Measurements from ENCODE around the gene BRINP2. TPM values are rescaled to one million over a fixed set of nuclear protein-coding genes. Genes with fewer than 3 reads are reported as not detected.

Gene BRINP2
- total RNA-seq, 2 experiments from 2014 or later: not detected

GRCh38 chr1:177273141-177273540 lies 102.4 kb downstream of the BRINP2 start:
- Mint-ChIP-seq H3K4me3 (no peak overlapping the region), H3K9me3 (no peaks in the 10 kb centered on the region), H3K27ac (no peak overlapping the region), H3K4me1 (ENCODE audit: low read depth) (no peaks in the 10 kb centered on the region), H3K36me3 (ENCODE audit: low read depth) (no peaks in the 10 kb centered on the region), H3K27me3 (ENCODE audit: low read depth) (peaks cover 2% of the 10 kb centered on the region)
- CTCF ChIA-PET: no interaction called here
- intact Hi-C loops (cut with micrococcal nuclease): no loop called here
- DNase-seq: no peak

GRCh38 chr1:177274687-177275211 lies 104.0 kb downstream of the BRINP2 start:
- Mint-ChIP-seq H3K4me1 (ENCODE audit: low read depth) (no peaks in the 10 kb centered on the region), H3K4me3 (no peak overlapping the region), H3K9me3 (no peaks in the 10 kb centered on the region), H3K36me3 (ENCODE audit: low read depth) (no peaks in the 10 kb centered on the region), H3K27me3 (ENCODE audit: low read depth) (peaks cover 2% of the 10 kb centered on the region), H3K27ac (no peak overlapping the region)
- DNase-seq: no peak
- CTCF ChIA-PET: no interaction called here
- intact Hi-C loops (cut with micrococcal nuclease): no loop called here

- CTCF ChIA-PET: no interaction called here
- no peaks in the 10 kb centered on the region for H3K9me3 Mint-ChIP-seq
- H3K4me3 Mint-ChIP-seq: no peak overlapping the region
- peaks cover 2% of the 10 kb centered on the region for H3K27me3 Mint-ChIP-seq (ENCODE audit: low read depth)
- intact Hi-C loops (cut with micrococcal nuclease): no loop called here
- H3K36me3 Mint-ChIP-seq (ENCODE audit: low read depth): no peaks in the 10 kb centered on the region
- DNase-seq: no peak
- no peaks in the 10 kb centered on the region for H3K4me1 Mint-ChIP-seq (ENCODE audit: low read depth)
- H3K27ac Mint-ChIP-seq: no peak overlapping the region
Observed at GRCh38 chr1:177275736-177276135, 105.0 kb downstream of the BRINP2 start.

- H3K4me1 Mint-ChIP-seq (ENCODE audit: low read depth): no peaks in the 10 kb centered on the region
- H3K9me3 Mint-ChIP-seq: peaks cover 4% of the 10 kb centered on the region
- DNase-seq: no peak
- H3K27me3 Mint-ChIP-seq (ENCODE audit: low read depth): peaks cover 2% of the 10 kb centered on the region
- H3K36me3 Mint-ChIP-seq (ENCODE audit: low read depth): no peaks in the 10 kb centered on the region
- no peak overlapping the region for H3K4me3 Mint-ChIP-seq
- intact Hi-C loops (cut with micrococcal nuclease): no loop called here
- CTCF ChIA-PET: no interaction called here
- H3K27ac Mint-ChIP-seq: no peak overlapping the region
Observed at GRCh38 chr1:177278626-177279390, 108.0 kb downstream of the BRINP2 start.

GRCh38 chr1:177281901-177282300 lies 111.1 kb downstream of the BRINP2 start:
- intact Hi-C loops (cut with micrococcal nuclease): no loop called here
- CTCF ChIA-PET: interaction anchor here (0.7 kb wide), 1 partner anchor 13 kb away, joined by 5 read pairs; no protein-coding TSS in a partner anchor

GRCh38 chr1:177282976-177283375 lies 112.2 kb downstream of the BRINP2 start:
- intact Hi-C loops (cut with micrococcal nuclease): no loop called here
- H3K27ac Mint-ChIP-seq: no peak overlapping the region
- H3K9me3 Mint-ChIP-seq: peaks cover 6% of the 10 kb centered on the region
- no peaks in the 10 kb centered on the region for H3K36me3 Mint-ChIP-seq (ENCODE audit: low read depth)
- no peaks in the 10 kb centered on the region for H3K4me1 Mint-ChIP-seq (ENCODE audit: low read depth)
- CTCF ChIA-PET: no interaction called here
- no peak for DNase-seq
- H3K27me3 Mint-ChIP-seq (ENCODE audit: low read depth): no peaks in the 10 kb centered on the region
- H3K4me3 Mint-ChIP-seq: no peak overlapping the region

More at GRCh38 chr1:177281901-177282300, 111.1 kb downstream of the BRINP2 start:
- DNase-seq: no peak
- no peaks in the 10 kb centered on the region for H3K36me3 Mint-ChIP-seq (ENCODE audit: low read depth)
- H3K27me3 Mint-ChIP-seq (ENCODE audit: low read depth): no peaks in the 10 kb centered on the region
- no peak overlapping the region for H3K4me3 Mint-ChIP-seq
- H3K9me3 Mint-ChIP-seq: peaks cover 6% of the 10 kb centered on the region
- no peak overlapping the region for H3K27ac Mint-ChIP-seq
- H3K4me1 Mint-ChIP-seq (ENCODE audit: low read depth): no peaks in the 10 kb centered on the region

GRCh38 chr1:177283380-177283779 lies 112.6 kb downstream of the BRINP2 start:
- Mint-ChIP-seq H3K27ac (no peak overlapping the region), H3K4me1 (ENCODE audit: low read depth) (no peaks in the 10 kb centered on the region), H3K27me3 (ENCODE audit: low read depth) (no peaks in the 10 kb centered on the region), H3K36me3 (ENCODE audit: low read depth) (no peaks in the 10 kb centered on the region), H3K4me3 (no peak overlapping the region), H3K9me3 (peaks cover 6% of the 10 kb centered on the region)
- no peak for DNase-seq
- intact Hi-C loops (cut with micrococcal nuclease): no loop called here
- CTCF ChIA-PET: no interaction called here

- Mint-ChIP-seq H3K9me3 (peaks cover 6% of the 10 kb centered on the region), H3K4me1 (ENCODE audit: low read depth) (no peaks in the 10 kb centered on the region), H3K27me3 (ENCODE audit: low read depth) (no peaks in the 10 kb centered on the region), H3K4me3 (no peak overlapping the region), H3K36me3 (ENCODE audit: low read depth) (no peaks in the 10 kb centered on the region), H3K27ac (no peak overlapping the region)
- no peak for DNase-seq
- CTCF ChIA-PET: no interaction called here
- intact Hi-C loops (cut with micrococcal nuclease): no loop called here
Observed at GRCh38 chr1:177286396-177286795, 115.6 kb downstream of the BRINP2 start.

- no peak for DNase-seq
- Mint-ChIP-seq H3K27ac (no peak overlapping the region), H3K27me3 (ENCODE audit: low read depth) (no peaks in the 10 kb centered on the region), H3K36me3 (ENCODE audit: low read depth) (no peaks in the 10 kb centered on the region), H3K4me3 (no peak overlapping the region), H3K4me1 (ENCODE audit: low read depth) (no peaks in the 10 kb centered on the region), H3K9me3 (peaks cover 8% of the 10 kb centered on the region)
- intact Hi-C loops (cut with micrococcal nuclease): no loop called here
- CTCF ChIA-PET: no interaction called here
Observed at GRCh38 chr1:177287270-177287669, 116.5 kb downstream of the BRINP2 start.

GRCh38 chr1:177287994-177288393 lies 117.2 kb downstream of the BRINP2 start:
- H3K27me3 Mint-ChIP-seq (ENCODE audit: low read depth): no peaks in the 10 kb centered on the region
- CTCF ChIA-PET: no interaction called here
- no peaks in the 10 kb centered on the region for H3K4me1 Mint-ChIP-seq (ENCODE audit: low read depth)
- H3K9me3 Mint-ChIP-seq: peaks cover 8% of the 10 kb centered on the region
- DNase-seq: no peak
- H3K36me3 Mint-ChIP-seq (ENCODE audit: low read depth): no peaks in the 10 kb centered on the region
- no peak overlapping the region for H3K27ac Mint-ChIP-seq
- no peak overlapping the region for H3K4me3 Mint-ChIP-seq
- intact Hi-C loops (cut with micrococcal nuclease): no loop called here

- no peak overlapping the region for H3K4me3 Mint-ChIP-seq
- no peak overlapping the region for H3K27ac Mint-ChIP-seq
- CTCF ChIA-PET: no interaction called here
- H3K36me3 Mint-ChIP-seq (ENCODE audit: low read depth): no peaks in the 10 kb centered on the region
- DNase-seq: no peak
- H3K9me3 Mint-ChIP-seq: peaks cover 5% of the 10 kb centered on the region
- no peaks in the 10 kb centered on the region for H3K4me1 Mint-ChIP-seq (ENCODE audit: low read depth)
- no peaks in the 10 kb centered on the region for H3K27me3 Mint-ChIP-seq (ENCODE audit: low read depth)
- intact Hi-C loops (cut with micrococcal nuclease): no loop called here
Observed at GRCh38 chr1:177289532-177289931, 118.8 kb downstream of the BRINP2 start.

GRCh38 chr1:177300431-177300830 lies 129.7 kb downstream of the BRINP2 start:
- intact Hi-C loops (cut with micrococcal nuclease): no loop called here
- peaks cover 3% of the 10 kb centered on the region for H3K9me3 Mint-ChIP-seq
- no peak overlapping the region for H3K4me3 Mint-ChIP-seq
- no peaks in the 10 kb centered on the region for H3K36me3 Mint-ChIP-seq (ENCODE audit: low read depth)
- DNase-seq: no peak
- no peak overlapping the region for H3K27ac Mint-ChIP-seq
- H3K27me3 Mint-ChIP-seq (ENCODE audit: low read depth): peaks cover 2% of the 10 kb centered on the region
- CTCF ChIA-PET: interaction anchor here (0.6 kb wide), 1 partner anchor 157 kb away, joined by 3 read pairs; no protein-coding TSS in a partner anchor
- no peaks in the 10 kb centered on the region for H3K4me1 Mint-ChIP-seq (ENCODE audit: low read depth)

GRCh38 chr1:177301425-177302124 lies 130.8 kb downstream of the BRINP2 start:
- CTCF ChIA-PET: no interaction called here
- Mint-ChIP-seq H3K36me3 (ENCODE audit: low read depth) (no peaks in the 10 kb centered on the region), H3K4me3 (no peak overlapping the region), H3K27me3 (ENCODE audit: low read depth) (peaks cover 4% of the 10 kb centered on the region), H3K4me1 (ENCODE audit: low read depth) (no peaks in the 10 kb centered on the region), H3K9me3 (no peaks in the 10 kb centered on the region), H3K27ac (no peak overlapping the region)
- no peak for DNase-seq
- intact Hi-C loops (cut with micrococcal nuclease): no loop called here

Data from activated naive CD4-positive, alpha-beta T cell treated with anti-CD3 and anti-CD28 coated beads for 36 hours (primary cell).